HAP-1 (cell line): ENCODE data around the gene ITGA8.

ENCODE experiments used
- DNase-seq, 2 experiments: peaks; one replicate each; pipeline ENCODE4 v3.0.0-alpha.2; 2016 to 2020; ENCODE audit warnings: low spot score in 2 of 2
- H3K27me3 ChIP-seq: fragments of 250-450 bp; sonication (Bioruptor Pico); 2 replicates; pipeline ENCODE4 v1.5.1; 2020; ENCODE audit warnings: low read depth, mild to moderate bottlenecking, moderate library complexity
- H3K36me3 ChIP-seq: fragments of 250-450 bp; sonication (Bioruptor Pico); replicated peaks from 2 replicates; pipeline ENCODE4 v1.5.1; 2020; ENCODE audit warnings: mild to moderate bottlenecking
- H3K4me1 ChIP-seq: fragments of 250-450 bp; sonication (Bioruptor Pico); 2 replicates; pipeline ENCODE4 v1.5.1; 2020; ENCODE audit warnings: mild to moderate bottlenecking
- H3K4me3 ChIP-seq: fragments of 250-450 bp; sonication (Bioruptor Pico); 2 replicates; pipeline ENCODE4 v1.5.1; 2020; ENCODE audit warnings: mild to moderate bottlenecking, moderate library complexity
- H3K9me3 ChIP-seq: fragments of 250-450 bp; sonication (Bioruptor Pico); 2 replicates; pipeline ENCODE4 v1.5.1; 2020; ENCODE audit warnings: mild to moderate bottlenecking, moderate library complexity
- in situ Hi-C: fragments of 300-500 bp; cut with MboI; formaldehyde crosslinking; loops from 3 replicates; pipeline ENCODE4 v1.14.3; 2020; ENCODE audit warnings: low sequenced_read_pairs, inconsistent platforms, mixed read lengths

ITGA8 gene

DNA sequence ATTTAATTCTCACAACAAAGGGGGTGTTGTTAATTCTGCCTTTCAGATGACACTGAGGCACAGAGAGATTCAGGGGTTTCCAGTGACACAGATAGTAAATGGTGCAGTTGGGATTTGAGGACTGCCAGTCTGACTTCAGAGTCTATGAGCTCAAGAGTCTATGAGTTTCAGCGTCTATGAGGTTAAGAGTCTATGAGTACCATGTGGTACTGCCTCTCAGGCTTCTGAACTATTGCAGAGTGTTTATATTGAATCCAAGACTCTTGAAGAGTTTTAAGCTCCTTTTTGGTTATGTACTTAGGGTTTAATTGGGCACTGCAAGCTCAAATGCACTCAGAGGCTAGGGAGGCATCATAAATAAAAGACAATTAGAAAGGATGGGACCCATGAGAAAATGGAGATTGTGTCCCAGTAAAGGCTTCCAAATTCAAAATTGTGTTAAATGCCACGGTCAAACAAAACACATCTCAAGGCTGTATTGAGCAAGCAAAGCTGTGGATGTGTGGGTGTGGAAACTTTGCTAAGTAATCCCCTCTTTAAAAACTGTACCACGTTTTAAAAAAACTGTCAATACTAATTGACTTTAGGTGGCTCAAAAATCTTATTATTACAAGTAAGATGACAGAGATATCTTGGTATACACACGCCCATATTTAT, 224.7 kb downstream of the ITGA8 start:
- Histone ChIP-seq H3K9me3 (no peaks in the 10 kb centered on the region), H3K4me3 (no peak overlapping the region), H3K4me1 (no peaks in the 10 kb centered on the region), H3K27me3 (no peaks in the 10 kb centered on the region), H3K36me3 (no peaks in the 10 kb centered on the region)
- no peak for DNase-seq
- in situ Hi-C loops = no loop called here

DNA sequence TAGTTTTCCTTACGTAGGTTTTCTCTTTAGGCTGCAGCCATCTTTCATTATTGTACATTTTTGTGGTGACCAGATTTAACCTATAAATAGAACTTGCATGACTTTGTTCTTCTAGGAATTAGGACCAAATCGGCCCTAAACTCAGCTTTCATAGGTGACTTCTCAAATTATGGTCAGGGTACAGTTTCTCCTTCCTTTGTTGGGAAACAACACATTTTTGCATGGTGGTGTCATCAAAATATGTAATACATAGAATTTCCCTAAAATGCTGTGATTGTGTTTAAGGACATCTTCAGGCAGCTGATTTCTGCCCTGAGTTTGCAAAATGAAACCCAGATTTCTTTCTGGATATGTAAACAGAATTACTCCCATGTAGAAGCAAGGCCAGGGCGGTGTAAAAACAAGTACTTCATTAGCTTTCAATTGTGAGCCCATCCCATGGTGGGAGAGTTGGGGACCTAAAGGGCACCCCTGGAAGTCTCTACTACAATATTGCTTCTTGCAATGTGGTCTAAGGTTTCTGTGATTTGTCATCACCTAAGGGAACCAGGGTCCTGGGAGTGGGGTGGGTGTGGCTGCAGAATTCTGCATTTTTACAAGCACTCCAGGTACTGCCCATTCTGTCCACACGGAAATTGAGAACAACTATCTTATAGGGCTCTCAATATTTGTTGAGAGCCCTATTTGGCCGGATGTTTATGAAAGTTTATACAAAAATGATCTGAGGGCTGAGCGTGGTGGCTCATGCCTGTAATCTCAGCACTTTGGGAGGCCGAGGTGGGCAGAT, 227.7 kb downstream of the ITGA8 start:
- Histone ChIP-seq H3K9me3 (no peaks in the 10 kb centered on the region), H3K4me1 (no peaks in the 10 kb centered on the region), H3K36me3 (no peaks in the 10 kb centered on the region), H3K27me3 (no peaks in the 10 kb centered on the region), H3K4me3 (no peak overlapping the region)
- no peak for DNase-seq
- in situ Hi-C loops = no loop called here

DNA sequence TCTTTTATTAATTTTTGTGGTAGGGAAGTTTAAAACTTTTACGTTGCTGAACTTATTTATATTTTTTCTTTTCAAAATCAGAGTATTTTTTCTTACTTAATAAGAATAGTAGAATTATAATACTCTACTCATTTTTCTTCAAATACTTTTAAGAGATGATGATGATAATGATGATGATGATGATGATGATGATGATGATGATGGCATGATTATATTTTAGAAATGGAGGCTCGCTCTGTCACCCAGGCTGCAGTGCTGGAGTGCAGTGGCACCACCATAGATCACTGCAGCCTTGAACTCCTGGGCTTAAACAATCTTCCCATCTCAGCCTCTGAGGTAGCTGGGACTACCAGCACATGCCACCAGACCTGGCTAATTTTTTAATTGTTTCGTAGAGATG, 230.3 kb downstream of the ITGA8 start:
- Histone ChIP-seq H3K4me3 (no peak overlapping the region), H3K36me3 (no peaks in the 10 kb centered on the region), H3K27me3 (no peaks in the 10 kb centered on the region), H3K9me3 (no peaks in the 10 kb centered on the region), H3K4me1 (no peaks in the 10 kb centered on the region)
- in situ Hi-C loops = no loop called here
- no peak for DNase-seq

DNA sequence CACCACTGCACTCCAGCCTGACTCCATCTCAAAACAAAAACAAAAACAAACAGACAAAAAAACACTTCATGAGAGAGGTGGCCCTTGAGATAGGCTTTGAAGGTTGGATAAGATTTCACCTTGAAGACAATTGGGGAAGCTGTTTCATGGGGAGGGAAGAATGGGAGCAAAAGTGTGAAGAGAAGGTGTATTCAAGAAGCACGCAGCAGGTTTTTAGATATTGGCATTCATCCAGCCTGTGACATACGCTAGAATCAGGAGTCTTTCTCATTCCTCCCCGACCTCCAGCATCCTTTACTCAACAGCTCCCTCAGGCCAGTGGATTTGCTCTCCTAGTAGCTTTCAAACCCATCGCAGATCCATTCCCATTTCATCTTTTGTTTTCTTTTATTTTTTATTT, 232.3 kb downstream of the ITGA8 start:
- Histone ChIP-seq H3K36me3 (no peaks in the 10 kb centered on the region), H3K4me1 (no peaks in the 10 kb centered on the region), H3K4me3 (no peak overlapping the region), H3K9me3 (no peaks in the 10 kb centered on the region), H3K27me3 (no peaks in the 10 kb centered on the region)
- in situ Hi-C loops = no loop called here
- DNase-seq = no peak

DNA sequence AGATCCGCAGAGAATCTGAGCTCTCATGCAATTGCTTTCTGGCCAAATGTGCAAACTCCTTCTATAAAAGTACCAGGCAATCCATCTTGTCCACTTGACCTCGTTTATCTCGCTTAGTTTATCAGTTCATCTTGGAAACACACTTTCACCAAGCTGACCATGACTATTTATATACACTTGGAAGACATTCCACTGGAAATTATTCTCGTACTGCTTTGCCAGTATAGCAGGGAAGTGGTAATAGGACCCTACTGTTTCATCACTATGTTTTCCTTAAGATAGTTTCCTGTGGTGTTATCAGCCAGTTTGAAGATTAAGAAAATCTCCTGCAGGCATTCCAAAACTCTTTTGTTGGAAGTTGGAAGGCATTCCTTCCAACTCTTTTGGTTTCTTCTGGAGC, 233.3 kb downstream of the ITGA8 start:
- H3K27me3 ChIP-seq = 0 out of 2 replicates have a peak, but pooled peaks cover 2% of the 10 kb centered on the region
- no peak overlapping the region for H3K4me3 ChIP-seq
- in situ Hi-C loops = no loop called here
- no peaks in the 10 kb centered on the region for H3K4me1 ChIP-seq
- no peak for DNase-seq
- H3K9me3 ChIP-seq = no peaks in the 10 kb centered on the region
- no peaks in the 10 kb centered on the region for H3K36me3 ChIP-seq

DNA sequence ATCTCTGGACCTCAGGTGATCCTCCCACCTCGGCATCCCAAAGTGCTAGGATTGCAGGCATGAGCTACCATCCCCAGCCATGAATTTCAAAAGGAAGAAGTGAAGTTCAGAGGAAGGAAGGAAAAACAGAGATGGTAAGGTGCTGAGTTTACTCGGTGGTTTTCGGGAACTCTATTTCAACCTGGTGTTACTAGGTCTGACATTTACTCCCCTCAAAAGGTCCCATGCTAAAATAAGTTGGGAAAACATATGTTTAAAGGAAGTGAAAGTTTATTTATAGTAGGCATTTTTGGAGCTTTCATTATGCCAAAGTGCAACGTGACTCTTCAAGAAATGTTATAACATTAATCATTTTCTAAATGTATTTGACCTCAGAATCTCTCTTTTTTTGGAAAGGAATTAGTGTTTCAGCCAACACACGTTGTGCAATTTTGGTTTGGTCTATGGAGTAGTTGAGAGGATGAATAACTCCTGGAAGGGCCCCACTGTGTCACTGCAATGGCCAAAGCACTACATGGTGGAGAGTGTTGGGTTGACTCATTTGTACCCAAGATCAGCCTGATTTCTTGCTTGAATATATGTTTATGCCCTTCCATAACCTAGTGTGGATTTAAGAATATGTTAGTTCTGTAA, 233.9 kb downstream of the ITGA8 start:
- Histone ChIP-seq H3K4me3 (no peak overlapping the region), H3K4me1 (no peaks in the 10 kb centered on the region), H3K36me3 (no peaks in the 10 kb centered on the region), H3K27me3 (0 out of 2 replicates have a peak, but pooled peaks cover 2% of the 10 kb centered on the region), H3K9me3 (no peaks in the 10 kb centered on the region)
- no peak for DNase-seq
- in situ Hi-C loops = no loop called here

DNA sequence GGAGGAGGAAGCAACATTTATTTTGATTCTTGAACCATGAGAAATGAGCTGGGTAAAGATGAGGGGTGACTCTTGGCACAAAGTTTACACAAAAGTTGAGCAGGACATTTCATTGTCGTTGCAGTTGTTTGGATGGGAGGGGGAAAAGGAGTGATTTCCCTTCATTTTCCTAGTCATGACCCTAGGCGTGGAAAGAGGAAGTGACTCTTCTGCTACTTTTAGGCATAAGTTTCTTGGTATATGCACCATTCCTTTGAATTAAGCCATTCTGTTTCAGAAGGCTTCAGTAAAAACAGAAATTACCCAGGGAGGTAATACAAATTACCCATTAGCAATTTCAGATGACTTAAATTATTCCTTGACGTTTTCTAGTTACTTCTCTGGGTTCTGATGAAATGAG, 234.7 kb downstream of the ITGA8 start:
- no peak for DNase-seq
- no peaks in the 10 kb centered on the region for H3K9me3 ChIP-seq
- no peaks in the 10 kb centered on the region for H3K36me3 ChIP-seq
- in situ Hi-C loops = no loop called here
- no peak overlapping the region for H3K4me3 ChIP-seq
- H3K27me3 ChIP-seq = 0 out of 2 replicates have a peak, but pooled peaks cover 2% of the 10 kb centered on the region
- no peaks in the 10 kb centered on the region for H3K4me1 ChIP-seq

DNA sequence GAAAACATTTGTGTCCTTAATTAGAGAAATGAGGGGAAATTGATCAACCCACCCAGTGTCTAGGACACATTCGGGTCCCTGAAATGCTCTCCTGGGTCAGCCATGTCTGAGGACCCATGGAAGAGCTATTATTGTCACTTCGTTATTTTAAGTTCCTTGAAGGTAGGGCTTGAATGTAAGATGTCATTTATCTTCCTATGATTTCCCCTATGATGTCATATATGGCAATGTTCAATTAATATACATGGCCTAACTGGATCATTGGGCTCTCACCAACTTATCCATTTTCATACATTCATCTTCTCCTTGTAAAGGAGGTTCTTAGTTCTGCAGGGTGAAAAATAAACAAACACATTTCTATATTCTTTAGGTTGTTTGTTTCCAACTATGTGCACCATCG, 235.6 kb downstream of the ITGA8 start:
- H3K36me3 ChIP-seq = no peaks in the 10 kb centered on the region
- no peak for DNase-seq
- in situ Hi-C loops = no loop called here
- no peaks in the 10 kb centered on the region for H3K4me1 ChIP-seq
- H3K4me3 ChIP-seq = no peak overlapping the region
- no peaks in the 10 kb centered on the region for H3K9me3 ChIP-seq
- H3K27me3 ChIP-seq = 0 out of 2 replicates have a peak, but pooled peaks cover 2% of the 10 kb centered on the region

DNA sequence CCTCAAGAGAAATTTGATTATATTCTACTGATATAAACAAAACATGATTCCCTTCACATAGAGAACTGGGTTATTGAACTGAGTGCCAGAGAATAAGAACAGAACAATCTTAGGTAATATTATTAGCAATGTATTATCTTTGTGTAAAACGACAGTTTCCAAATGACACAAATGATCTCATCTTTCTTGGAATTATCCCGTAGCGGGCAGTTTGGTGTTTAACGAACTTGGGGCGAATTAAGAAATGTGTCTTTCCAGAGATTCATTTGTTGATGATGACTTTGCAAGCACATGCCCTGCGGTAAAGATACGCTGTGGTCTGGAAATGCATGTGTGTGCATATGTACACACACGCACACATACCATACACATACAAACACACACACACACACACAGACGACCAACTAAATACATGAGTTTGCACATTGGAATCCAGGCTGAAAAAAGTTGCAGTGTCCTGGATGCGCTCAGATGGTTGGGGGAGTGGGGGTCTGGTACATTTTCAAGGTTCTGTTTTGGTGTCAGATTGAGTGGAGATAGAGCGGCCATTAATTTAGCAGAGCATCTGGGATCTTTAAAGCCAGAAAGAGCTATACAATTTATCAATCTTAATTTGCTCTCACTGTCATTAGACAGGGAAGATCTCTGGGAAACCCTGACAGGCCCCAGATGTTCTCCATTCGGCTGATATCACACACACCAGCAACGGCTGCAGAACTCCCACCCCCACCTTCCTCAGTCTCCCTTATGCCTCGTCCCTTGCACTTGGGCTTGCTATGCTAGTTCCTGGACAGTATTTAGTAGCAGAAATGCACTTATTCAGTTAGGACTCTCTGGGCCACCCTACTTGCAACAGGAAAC, 236.3 kb downstream of the ITGA8 start:
- H3K36me3 ChIP-seq = no peaks in the 10 kb centered on the region
- no peaks in the 10 kb centered on the region for H3K9me3 ChIP-seq
- in situ Hi-C loops = no loop called here
- no peaks in the 10 kb centered on the region for H3K4me1 ChIP-seq
- H3K4me3 ChIP-seq = no peak overlapping the region
- H3K27me3 ChIP-seq = 0 out of 2 replicates have a peak, but pooled peaks cover 2% of the 10 kb centered on the region
- DNase-seq = no peak

DNA sequence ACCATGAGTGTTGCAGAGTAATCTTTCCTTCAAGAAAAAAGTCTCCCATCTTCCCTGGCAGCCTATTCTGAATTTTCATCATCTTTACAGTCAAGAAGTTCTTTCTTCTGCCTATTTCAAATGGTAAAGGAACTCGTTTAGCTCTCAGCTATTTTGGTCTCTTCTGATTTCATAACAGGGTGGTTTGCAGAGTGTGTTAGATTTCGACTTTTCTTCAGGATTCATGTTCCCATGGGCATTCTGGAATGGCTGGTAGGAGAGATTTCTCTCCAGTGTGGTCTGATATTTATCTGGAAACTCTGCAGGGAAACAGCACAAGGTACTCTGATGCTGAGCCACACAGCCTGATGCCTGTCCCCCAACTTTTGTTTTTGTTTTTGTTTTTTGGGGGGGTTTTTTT, 237.6 kb downstream of the ITGA8 start:
- H3K27me3 ChIP-seq = 0 out of 2 replicates have a peak, but pooled peaks cover 2% of the 10 kb centered on the region
- no peaks in the 10 kb centered on the region for H3K4me1 ChIP-seq
- in situ Hi-C loops = no loop called here
- H3K36me3 ChIP-seq = no peaks in the 10 kb centered on the region
- no peak overlapping the region for H3K4me3 ChIP-seq
- no peaks in the 10 kb centered on the region for H3K9me3 ChIP-seq
- DNase-seq = no peak

DNA sequence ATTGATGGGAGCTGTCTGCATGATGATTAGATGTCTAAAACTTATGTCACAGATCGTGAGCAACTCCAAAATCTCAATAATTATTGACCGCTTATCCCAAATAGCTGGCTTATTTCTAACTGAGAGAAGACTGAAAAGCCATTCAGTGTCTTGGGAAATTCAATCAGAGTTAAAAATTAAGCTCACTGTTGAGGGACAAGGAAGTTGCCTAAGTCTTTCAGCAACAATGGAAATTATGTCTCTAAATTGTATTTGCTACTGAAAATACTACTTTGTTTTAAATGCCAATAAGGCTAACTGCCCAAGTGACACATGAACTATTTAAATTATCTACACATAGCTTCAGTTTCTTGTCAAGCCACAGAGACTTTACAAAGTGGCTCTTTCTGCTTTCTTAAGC, 240.8 kb downstream of the ITGA8 start:
- 0 out of 2 replicates have a peak, but pooled peaks cover 2% of the 10 kb centered on the region for H3K27me3 ChIP-seq
- in situ Hi-C loops = no loop called here
- no peaks in the 10 kb centered on the region for H3K9me3 ChIP-seq
- H3K4me3 ChIP-seq = no peak overlapping the region
- DNase-seq = no peak
- no peaks in the 10 kb centered on the region for H3K36me3 ChIP-seq
- H3K4me1 ChIP-seq = no peaks in the 10 kb centered on the region

DNA sequence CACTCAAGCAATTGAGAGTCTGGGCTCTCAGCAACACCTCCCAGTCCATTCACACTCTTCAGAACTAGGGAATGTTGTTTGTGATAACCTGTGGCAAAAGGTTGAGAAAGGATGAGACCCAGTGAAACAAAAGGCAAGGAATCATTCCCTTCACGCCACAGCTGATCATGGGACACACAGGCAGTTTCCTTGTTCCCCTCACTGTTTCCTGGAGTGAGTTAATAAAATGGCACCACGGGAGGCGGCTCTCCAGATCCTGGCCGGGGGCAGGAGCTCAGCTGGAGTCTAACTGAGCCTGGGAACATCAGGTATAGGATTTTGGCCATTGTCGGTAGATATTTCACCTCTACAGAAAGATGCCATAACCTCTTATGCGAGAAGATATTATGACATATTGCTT, 241.3 kb downstream of the ITGA8 start:
- no peaks in the 10 kb centered on the region for H3K36me3 ChIP-seq
- in situ Hi-C loops = no loop called here
- no peak overlapping the region for H3K4me3 ChIP-seq
- no peak for DNase-seq
- H3K4me1 ChIP-seq = no peaks in the 10 kb centered on the region
- H3K9me3 ChIP-seq = no peaks in the 10 kb centered on the region
- 0 out of 2 replicates have a peak, but pooled peaks cover 2% of the 10 kb centered on the region for H3K27me3 ChIP-seq

DNA sequence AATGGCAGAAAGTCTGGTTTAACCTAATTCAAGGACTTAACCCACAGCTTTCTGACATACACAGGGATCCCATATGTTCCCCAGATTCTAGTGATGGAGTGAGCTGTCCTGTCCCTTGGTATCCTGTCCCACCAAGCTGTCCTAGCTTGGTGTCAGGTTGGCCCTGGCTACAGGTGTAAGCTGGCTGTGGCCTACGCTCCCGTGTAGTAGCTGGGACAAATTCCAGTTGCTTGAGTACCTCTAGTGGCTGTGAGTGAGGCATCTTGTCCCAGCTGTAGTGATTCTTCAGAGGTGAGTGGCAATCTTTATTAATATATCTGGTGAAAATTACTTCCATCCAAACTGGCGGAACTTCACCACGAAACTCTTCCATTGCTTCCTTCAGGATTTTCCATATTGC, 243.4 kb downstream of the ITGA8 start:
- Histone ChIP-seq H3K27me3 (no peaks in the 10 kb centered on the region), H3K9me3 (no peaks in the 10 kb centered on the region), H3K4me3 (no peak overlapping the region), H3K4me1 (no peaks in the 10 kb centered on the region), H3K36me3 (no peaks in the 10 kb centered on the region)
- in situ Hi-C loops = no loop called here
- no peak for DNase-seq
